ENCODE results near the gene LHFPL3. TPM values are rescaled to one million over a fixed set of nuclear protein-coding genes. Genes with fewer than 3 reads are reported as not detected.

The LHFPL3 gene
- total and polyA plus RNA-seq, 5 experiments from 2014 or later = not detected

- H3K4me1 Mint-ChIP-seq = no peaks in the 10 kb centered on the region
- no peaks in the 10 kb centered on the region for H3K9me3 Mint-ChIP-seq
- ATAC-seq = no peak
- no peak overlapping the region for H3K4me3 Mint-ChIP-seq
- no peak overlapping the region for H3K27ac Mint-ChIP-seq
- H3K27me3 Mint-ChIP-seq = peaks cover 0 to 5% (median 0%) of the 10 kb centered on the region in 5 donors
- H3K36me3 Mint-ChIP-seq = no peaks in the 10 kb centered on the region
- no peak for DNase-seq
- POLR2A ChIA-PET = no interaction called here
Observed at GRCh38 chr7:104779888-104780287, 451.5 kb downstream of the LHFPL3 start.

- POLR2A ChIA-PET = no interaction called here
- no peak overlapping the region for H3K27ac Mint-ChIP-seq
- no peaks in the 10 kb centered on the region for H3K36me3 Mint-ChIP-seq
- DNase-seq (no peak), ATAC-seq (no peak)
- H3K4me3 Mint-ChIP-seq = no peak overlapping the region
- H3K27me3 Mint-ChIP-seq = peaks cover 0 to 13% (median 8%) of the 10 kb centered on the region in 5 donors
- peaks cover 0 to 3% (median 0%) of the 10 kb centered on the region in 9 donors for H3K9me3 Mint-ChIP-seq
- H3K4me1 Mint-ChIP-seq = no peaks in the 10 kb centered on the region
Observed at GRCh38 chr7:104784686-104785085, 456.3 kb downstream of the LHFPL3 start.

GRCh38 chr7:104789780-104790179 lies 461.4 kb downstream of the LHFPL3 start:
- Mint-ChIP-seq H3K9me3 (peaks cover 0 to 3% (median 0%) of the 10 kb centered on the region in 9 donors), H3K4me1 (no peaks in the 10 kb centered on the region), H3K27ac (no peak overlapping the region), H3K27me3 (peaks cover 3 to 53% (median 17%) of the 10 kb centered on the region in 5 donors), H3K36me3 (no peaks in the 10 kb centered on the region), H3K4me3 (no peak overlapping the region)
- ATAC-seq = no peak
- POLR2A ChIA-PET = no interaction called here
- DNase-seq = no peak

GRCh38 chr7:104790440-104790839 lies 462.0 kb downstream of the LHFPL3 start:
- no peak overlapping the region for H3K27ac Mint-ChIP-seq
- POLR2A ChIA-PET = no interaction called here
- H3K36me3 Mint-ChIP-seq = no peaks in the 10 kb centered on the region
- no peak for DNase-seq
- no peak for ATAC-seq
- peaks cover 3 to 55% (median 19%) of the 10 kb centered on the region in 5 donors for H3K27me3 Mint-ChIP-seq
- no peaks in the 10 kb centered on the region for H3K4me1 Mint-ChIP-seq
- no peak overlapping the region for H3K4me3 Mint-ChIP-seq
- peaks cover 0 to 3% (median 0%) of the 10 kb centered on the region in 9 donors for H3K9me3 Mint-ChIP-seq

- no peaks in the 10 kb centered on the region for H3K9me3 Mint-ChIP-seq
- H3K27me3 Mint-ChIP-seq = peaks cover 3 to 55% (median 19%) of the 10 kb centered on the region in 5 donors
- no peaks in the 10 kb centered on the region for H3K4me1 Mint-ChIP-seq
- H3K27ac Mint-ChIP-seq = no peak overlapping the region
- POLR2A ChIA-PET = no interaction called here
- no peak for ATAC-seq
- H3K4me3 Mint-ChIP-seq = no peak overlapping the region
- H3K36me3 Mint-ChIP-seq = no peaks in the 10 kb centered on the region
- no peak for DNase-seq
Observed at GRCh38 chr7:104791080-104791479, 462.7 kb downstream of the LHFPL3 start.

- no peak for DNase-seq
- no peak overlapping the region for H3K27ac Mint-ChIP-seq
- no peaks in the 10 kb centered on the region for H3K36me3 Mint-ChIP-seq
- H3K4me3 Mint-ChIP-seq = no peak overlapping the region
- no peaks in the 10 kb centered on the region for H3K4me1 Mint-ChIP-seq
- H3K9me3 Mint-ChIP-seq = no peaks in the 10 kb centered on the region
- ATAC-seq = no peak
- POLR2A ChIA-PET = no interaction called here
- H3K27me3 Mint-ChIP-seq = peaks cover 6 to 57% (median 22%) of the 10 kb centered on the region in 5 donors
Observed at GRCh38 chr7:104793066-104793465, 464.7 kb downstream of the LHFPL3 start.

GRCh38 chr7:104794154-104794553 lies 465.8 kb downstream of the LHFPL3 start:
- H3K36me3 Mint-ChIP-seq = no peaks in the 10 kb centered on the region
- H3K4me3 Mint-ChIP-seq = no peak overlapping the region
- no peaks in the 10 kb centered on the region for H3K4me1 Mint-ChIP-seq
- no peak for ATAC-seq
- no peaks in the 10 kb centered on the region for H3K9me3 Mint-ChIP-seq
- H3K27ac Mint-ChIP-seq = no peak overlapping the region
- H3K27me3 Mint-ChIP-seq = peaks cover 8 to 57% (median 22%) of the 10 kb centered on the region in 5 donors
- POLR2A ChIA-PET = no interaction called here
- DNase-seq = no peak

- Mint-ChIP-seq H3K4me3 (no peak overlapping the region), H3K27me3 (peaks cover 8 to 61% (median 23%) of the 10 kb centered on the region in 5 donors), H3K4me1 (no peaks in the 10 kb centered on the region), H3K9me3 (no peaks in the 10 kb centered on the region), H3K36me3 (no peaks in the 10 kb centered on the region), H3K27ac (no peak overlapping the region)
- DNase-seq (no peak), ATAC-seq (no peak)
- POLR2A ChIA-PET = no interaction called here
Observed at GRCh38 chr7:104794589-104794988, 466.2 kb downstream of the LHFPL3 start.

GRCh38 chr7:104795086-104795485 lies 466.7 kb downstream of the LHFPL3 start:
- Mint-ChIP-seq H3K36me3 (no peaks in the 10 kb centered on the region), H3K27ac (no peak overlapping the region), H3K4me1 (no peaks in the 10 kb centered on the region), H3K9me3 (no peaks in the 10 kb centered on the region), H3K4me3 (no peak overlapping the region), H3K27me3 (peaks cover 8 to 62% (median 27%) of the 10 kb centered on the region in 5 donors)
- DNase-seq (no peak), ATAC-seq (no peak)
- POLR2A ChIA-PET = no interaction called here

GRCh38 chr7:104795616-104796398 lies 467.4 kb downstream of the LHFPL3 start:
- DNase-seq (no peak), ATAC-seq (no peak)
- H3K36me3 Mint-ChIP-seq = no peaks in the 10 kb centered on the region
- no peak overlapping the region for H3K4me3 Mint-ChIP-seq
- no peak overlapping the region for H3K27ac Mint-ChIP-seq
- H3K4me1 Mint-ChIP-seq = no peaks in the 10 kb centered on the region
- no peaks in the 10 kb centered on the region for H3K9me3 Mint-ChIP-seq
- POLR2A ChIA-PET = no interaction called here
- peaks cover 11 to 62% (median 30%) of the 10 kb centered on the region in 5 donors for H3K27me3 Mint-ChIP-seq

- H3K27me3 Mint-ChIP-seq = peaks cover 9 to 44% (median 33%) of the 10 kb centered on the region in 5 donors
- H3K4me3 Mint-ChIP-seq = no peak overlapping the region
- POLR2A ChIA-PET = no interaction called here
- H3K36me3 Mint-ChIP-seq = no peaks in the 10 kb centered on the region
- H3K27ac Mint-ChIP-seq = no peak overlapping the region
- ATAC-seq (no peak), DNase-seq (no peak)
- no peaks in the 10 kb centered on the region for H3K4me1 Mint-ChIP-seq
- no peaks in the 10 kb centered on the region for H3K9me3 Mint-ChIP-seq
Observed at GRCh38 chr7:104800307-104800706, 471.9 kb downstream of the LHFPL3 start.

- POLR2A ChIA-PET = no interaction called here
- Mint-ChIP-seq H3K27me3 (peaks cover 9 to 36% (median 31%) of the 10 kb centered on the region in 5 donors), H3K4me1 (no peaks in the 10 kb centered on the region), H3K9me3 (no peaks in the 10 kb centered on the region), H3K27ac (no peak overlapping the region), H3K36me3 (no peaks in the 10 kb centered on the region), H3K4me3 (no peak overlapping the region)
- ATAC-seq = no peak
- DNase-seq = no peak
Observed at GRCh38 chr7:104801022-104801421, 472.6 kb downstream of the LHFPL3 start.

GRCh38 chr7:104803931-104804330 lies 475.5 kb downstream of the LHFPL3 start:
- Mint-ChIP-seq H3K9me3 (peaks cover 0 to 2% (median 0%) of the 10 kb centered on the region in 9 donors), H3K27ac (no peak overlapping the region), H3K27me3 (peaks cover 11 to 43% (median 35%) of the 10 kb centered on the region in 5 donors)

GRCh38 chr7:104804696-104805095 lies 476.3 kb downstream of the LHFPL3 start:
- POLR2A ChIA-PET = no interaction called here
- DNase-seq (no peak), ATAC-seq (no peak)
- H3K27me3 Mint-ChIP-seq = peaks cover 13 to 41% (median 31%) of the 10 kb centered on the region in 5 donors
- peaks cover 0 to 2% (median 0%) of the 10 kb centered on the region in 9 donors for H3K9me3 Mint-ChIP-seq
- H3K36me3 Mint-ChIP-seq = no peaks in the 10 kb centered on the region
- no peaks in the 10 kb centered on the region for H3K4me1 Mint-ChIP-seq
- H3K4me3 Mint-ChIP-seq = no peak overlapping the region
- no peak overlapping the region for H3K27ac Mint-ChIP-seq

More at GRCh38 chr7:104803931-104804330, 475.5 kb downstream of the LHFPL3 start:
- POLR2A ChIA-PET = no interaction called here
- Mint-ChIP-seq H3K4me3 (no peak overlapping the region), H3K36me3 (no peaks in the 10 kb centered on the region), H3K4me1 (no peaks in the 10 kb centered on the region)
- ATAC-seq (no peak), DNase-seq (no peak)

All from naive thymus-derived CD8-positive, alpha-beta T cell (primary cell).